Measurements from ENCODE around the gene KDM1B.

KDM1B gene

GRCh38 chr6:18136260-18136659, 19.0 kb upstream of the KDM1B start:
- Histone ChIP-seq H3K4me3 (no peak overlapping the region), H3K27ac (no peak overlapping the region)
- TF ChIP-seq, protein P1, sequence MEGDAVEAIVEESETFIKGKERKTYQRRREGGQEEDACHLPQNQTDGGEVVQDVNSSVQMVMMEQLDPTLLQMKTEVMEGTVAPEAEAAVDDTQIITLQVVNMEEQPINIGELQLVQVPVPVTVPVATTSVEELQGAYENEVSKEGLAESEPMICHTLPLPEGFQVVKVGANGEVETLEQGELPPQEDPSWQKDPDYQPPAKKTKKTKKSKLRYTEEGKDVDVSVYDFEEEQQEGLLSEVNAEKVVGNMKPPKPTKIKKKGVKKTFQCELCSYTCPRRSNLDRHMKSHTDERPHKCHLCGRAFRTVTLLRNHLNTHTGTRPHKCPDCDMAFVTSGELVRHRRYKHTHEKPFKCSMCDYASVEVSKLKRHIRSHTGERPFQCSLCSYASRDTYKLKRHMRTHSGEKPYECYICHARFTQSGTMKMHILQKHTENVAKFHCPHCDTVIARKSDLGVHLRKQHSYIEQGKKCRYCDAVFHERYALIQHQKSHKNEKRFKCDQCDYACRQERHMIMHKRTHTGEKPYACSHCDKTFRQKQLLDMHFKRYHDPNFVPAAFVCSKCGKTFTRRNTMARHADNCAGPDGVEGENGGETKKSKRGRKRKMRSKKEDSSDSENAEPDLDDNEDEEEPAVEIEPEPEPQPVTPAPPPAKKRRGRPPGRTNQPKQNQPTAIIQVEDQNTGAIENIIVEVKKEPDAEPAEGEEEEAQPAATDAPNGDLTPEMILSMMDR (IDR thresholded peaks at IDR 0.05): no peak
- DNase-seq (ENCODE audit: low spot score): no peak

DNA sequence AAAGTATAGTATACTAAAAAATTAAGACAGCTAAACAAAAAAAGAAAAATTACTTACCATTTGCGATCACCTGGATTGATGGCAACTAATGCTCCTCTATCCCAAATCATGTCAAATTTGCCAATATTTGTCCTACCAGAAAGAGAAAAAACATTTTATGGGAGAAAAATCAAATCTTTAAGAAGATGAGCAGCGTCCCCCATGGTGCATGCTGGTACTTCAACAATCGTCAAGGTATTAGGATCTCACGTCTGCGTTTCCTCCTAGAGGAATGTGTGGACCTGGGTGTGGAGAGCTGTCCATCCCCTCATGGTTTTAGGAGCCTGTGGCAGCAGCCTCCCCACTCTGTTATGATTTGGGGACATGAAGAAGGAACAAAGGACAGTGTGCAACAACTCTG, 16.3 kb upstream of the KDM1B start:
- TF ChIP-seq, protein P1 (IDR thresholded peaks at IDR 0.05): no peak
- no peak overlapping the region for H3K4me3 ChIP-seq
- no peak overlapping the region for H3K27ac ChIP-seq
- no peak for DNase-seq (ENCODE audit: low spot score)

- H3K27ac ChIP-seq: no peak overlapping the region
- DNase-seq (ENCODE audit: low spot score): no peak
- TF ChIP-seq, protein P1 (IDR thresholded peaks at IDR 0.05): no peak
- no peak overlapping the region for H3K4me3 ChIP-seq
Observed at GRCh38 chr6:18139935-18140621, 15.1 kb upstream of the KDM1B start.

DNA sequence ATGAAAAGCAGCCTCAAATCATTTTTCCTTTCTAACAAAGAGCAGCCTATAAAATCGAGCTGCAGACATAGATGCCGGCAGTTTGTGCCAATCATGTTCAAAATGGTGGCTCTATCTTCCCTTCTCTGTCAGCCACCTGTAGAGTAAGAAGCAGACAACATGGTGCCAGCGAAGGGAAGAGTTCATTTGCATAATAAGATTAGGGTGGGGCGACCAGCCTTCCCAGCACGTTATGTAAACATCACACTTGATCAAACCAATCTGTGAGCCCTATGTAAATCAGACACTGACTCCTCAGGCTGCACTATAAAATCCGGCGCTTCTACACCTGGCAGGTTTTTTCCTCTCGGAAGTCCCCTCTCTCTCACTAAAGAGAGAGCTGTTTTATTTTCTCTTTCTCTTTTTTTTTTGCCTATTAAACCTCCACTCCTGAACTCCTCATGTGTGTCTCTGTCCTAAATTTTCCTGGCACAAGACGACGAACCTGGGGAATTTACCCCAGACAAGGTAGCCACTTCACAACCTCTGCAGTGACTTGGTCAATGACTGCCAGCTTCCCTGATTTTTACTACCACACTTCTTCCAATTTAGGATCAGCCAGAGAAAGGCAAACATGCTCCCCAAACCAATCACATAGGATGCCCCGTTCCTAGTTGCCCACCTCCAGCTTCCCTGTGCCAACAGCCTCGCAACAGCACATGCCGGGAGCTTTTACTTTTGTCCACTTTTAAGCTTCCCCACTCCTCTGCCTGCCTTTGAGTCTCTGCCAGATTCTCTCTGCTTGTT, 13.2 kb upstream of the KDM1B start:
- TF ChIP-seq, protein P1 (IDR thresholded peaks at IDR 0.05): no peak
- Histone ChIP-seq H3K27ac (no peak overlapping the region), H3K4me3 (no peak overlapping the region)

GRCh38 chr6:18142591-18142861, 12.7 kb upstream of the KDM1B start:
- DNase-seq (ENCODE audit: low spot score): no peak
- TF ChIP-seq, protein P1 (IDR thresholded peaks at IDR 0.05): no peak
- no peak overlapping the region for H3K4me3 ChIP-seq
- no peak overlapping the region for H3K27ac ChIP-seq

More for the DNA sequence above, 13.2 kb upstream of the KDM1B start:
- no peak for DNase-seq (ENCODE audit: low spot score)

GRCh38 chr6:18147160-18147559, 8.1 kb upstream of the KDM1B start:
- no peak overlapping the region for H3K4me3 ChIP-seq
- no peak overlapping the region for H3K27ac ChIP-seq
- DNase-seq (ENCODE audit: low spot score): no peak
- TF ChIP-seq, protein P1 (IDR thresholded peaks at IDR 0.05): no peak

GRCh38 chr6:18147616-18148015, 7.6 kb upstream of the KDM1B start:
- H3K27ac ChIP-seq: no peak overlapping the region
- TF ChIP-seq, protein P1 (IDR thresholded peaks at IDR 0.05): no peak
- no peak overlapping the region for H3K4me3 ChIP-seq
- DNase-seq (ENCODE audit: low spot score): no peak
